Adrenal gland (tissue), 5 donors: ENCODE measurements around the gene AGBL3.

Experiments used
- CTCF ChIP-seq, 6 experiments: fragments of 450-650 bp in 4 of 6; fragments of 200-600 bp in 2 of 6; sonication (generic) in 1 of 6; IDR thresholded peaks; 1 replicate in 5 of 6; 2 replicates in 1 of 6; pipeline versions ENCODE4 v1.5.1 to v1.8.0; 2016 to 2021; ENCODE audit warnings: antibody characterized with exemption in 6 of 6, mild to moderate bottlenecking in 2 of 6, moderate library complexity in 1 of 6
- POLR2A ChIP-seq, 2 donors: fragments of 450-650 bp; IDR thresholded peaks; one replicate each; pipeline ENCODE4 v1.6.1; 2017; ENCODE audit warnings: antibody characterized with exemption in 2 of 2, mild to moderate bottlenecking in 2 of 2, moderate library complexity in 1 of 2
- donor health status: DM: no; HTN: no; CAD: no.

- TF ChIP-seq POLR2A (IDR thresholded peaks at IDR 0.05): no peak
- no peak for TF ChIP-seq CTCF (IDR thresholded peaks at IDR 0.05)
Observed at GRCh38 chr7:135151533-135151932, 165.2 kb downstream of the AGBL3 start.
